Tibial nerve (tissue), 4 donors: ENCODE measurements around the gene RPUSD1. TPM values are rescaled to one million over a fixed set of nuclear protein-coding genes. Genes with fewer than 3 reads are reported as not detected.

Experiments used
- DNase-seq, 2 donors: peaks; one replicate each; pipeline ENCODE4 v3.0.0-alpha.2; 2019; ENCODE audit warnings: low spot score in 2 of 2
- H3K27ac ChIP-seq, 4 donors: fragments of 200-600 bp; sonication (generic) in 3 of 4; one replicate each; pipeline ENCODE4 v1.5.1; 2017 to 2019; ENCODE audit warnings: mild to moderate bottlenecking in 1 of 4
- H3K27me3 ChIP-seq, 2 donors: fragments of 200-600 bp; sonication (generic) in 1 of 2; one replicate each; pipeline versions ENCODE4 v1.5.1 to v1.6.0; 2017 to 2019
- H3K36me3 ChIP-seq, 3 donors: fragments of 200-600 bp; sonication (generic); one replicate each; pipeline ENCODE4 v1.5.1; 2018 to 2019
- H3K4me1 ChIP-seq, 4 donors: fragments of 200-600 bp; sonication (generic) in 3 of 4; one replicate each; pipeline ENCODE4 v1.5.1; 2017 to 2019
- H3K4me3 ChIP-seq, 4 donors: fragments of 200-600 bp; sonication (generic) in 3 of 4; one replicate each; pipeline ENCODE4 v1.5.1; 2017 to 2019; ENCODE audit warnings: mild to moderate bottlenecking in 1 of 4, moderate library complexity in 1 of 4
- H3K9me3 ChIP-seq, 4 donors: fragments of 200-600 bp; sonication (generic) in 3 of 4; one replicate each; pipeline ENCODE4 v1.5.1; 2017 to 2019
- EP300 ChIP-seq, 2 donors: sonication (generic); formaldehyde crosslinking; IDR thresholded peaks; one replicate each; pipeline ENCODE4 v1.6.1; 2017; ENCODE audit warnings: antibody characterized with exemption in 2 of 2, mild to moderate bottlenecking in 1 of 2
- POLR2A ChIP-seq, 2 donors: fragments of 450-650 bp; IDR thresholded peaks; one replicate each; pipeline ENCODE4 v1.6.1; 2017; ENCODE audit warnings: antibody characterized with exemption in 2 of 2, mild to moderate bottlenecking in 2 of 2, moderate library complexity in 2 of 2
- WGBS, 2 donors: methylation state at CpG; one replicate each; pipeline ENCODE4 v1.1.5; 2018; 5-methylcytosine and 5-hydroxymethylcytosine counted together
- total RNA-seq, 4 donors: library from RNA; depleted of rRNA; stranded (reverse); fragments of >200 nt; gene quantifications; one replicate each; pipeline ENCODE4 v1.1.0, GENCODE V29; 2016
- TF ChIP-seq, protein P1 (sequence below), 5 experiments: fragments of 200-600 bp in 3 of 5; fragments of 450-650 bp in 2 of 5; sonication (generic) in 3 of 5; IDR thresholded peaks; one replicate each; pipeline ENCODE4 v1.5.1; 2016 to 2019; ENCODE audit warnings: antibody characterized with exemption in 5 of 5, mild to moderate bottlenecking in 3 of 5, moderate library complexity in 2 of 5

Gene RPUSD1
- total RNA-seq, 4 donors from 2014 or later = 8.5 to 18.3 (median 12.5) TPM

DNA sequence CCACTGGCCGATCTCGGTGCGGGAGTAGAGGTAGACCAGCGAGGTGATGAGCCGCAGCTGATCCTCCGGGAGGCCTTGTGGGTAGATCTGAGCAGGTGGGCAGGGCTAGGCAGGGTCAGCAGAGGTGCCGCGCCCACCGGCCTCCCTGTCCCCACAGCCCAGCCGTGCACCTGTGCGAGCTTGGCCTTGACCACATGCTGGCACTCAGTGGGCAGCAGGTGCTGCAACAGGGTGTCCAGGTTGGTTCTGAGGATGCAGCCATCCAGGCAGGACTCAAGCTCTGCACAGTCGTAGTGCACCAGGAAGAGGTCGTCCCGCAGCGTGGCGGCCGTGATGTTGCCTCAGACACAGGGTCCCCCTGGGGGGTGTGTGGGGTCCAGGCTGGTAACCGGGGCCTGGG is 15.2 kb downstream of the RPUSD1 start:
- 87 to 88% methylated on average over 18 of the region's 18 CpGs for WGBS, 2 donors
- peaks cover 0 to 54% of the 10 kb centered on the region in 2 donors for H3K27me3 ChIP-seq
- TF ChIP-seq, protein P1, sequence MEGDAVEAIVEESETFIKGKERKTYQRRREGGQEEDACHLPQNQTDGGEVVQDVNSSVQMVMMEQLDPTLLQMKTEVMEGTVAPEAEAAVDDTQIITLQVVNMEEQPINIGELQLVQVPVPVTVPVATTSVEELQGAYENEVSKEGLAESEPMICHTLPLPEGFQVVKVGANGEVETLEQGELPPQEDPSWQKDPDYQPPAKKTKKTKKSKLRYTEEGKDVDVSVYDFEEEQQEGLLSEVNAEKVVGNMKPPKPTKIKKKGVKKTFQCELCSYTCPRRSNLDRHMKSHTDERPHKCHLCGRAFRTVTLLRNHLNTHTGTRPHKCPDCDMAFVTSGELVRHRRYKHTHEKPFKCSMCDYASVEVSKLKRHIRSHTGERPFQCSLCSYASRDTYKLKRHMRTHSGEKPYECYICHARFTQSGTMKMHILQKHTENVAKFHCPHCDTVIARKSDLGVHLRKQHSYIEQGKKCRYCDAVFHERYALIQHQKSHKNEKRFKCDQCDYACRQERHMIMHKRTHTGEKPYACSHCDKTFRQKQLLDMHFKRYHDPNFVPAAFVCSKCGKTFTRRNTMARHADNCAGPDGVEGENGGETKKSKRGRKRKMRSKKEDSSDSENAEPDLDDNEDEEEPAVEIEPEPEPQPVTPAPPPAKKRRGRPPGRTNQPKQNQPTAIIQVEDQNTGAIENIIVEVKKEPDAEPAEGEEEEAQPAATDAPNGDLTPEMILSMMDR (IDR thresholded peaks at IDR 0.05) = no peak
- H3K27ac ChIP-seq = no peak overlapping the region
- no peak for DNase-seq
- H3K36me3 ChIP-seq = no peaks in the 10 kb centered on the region
- no peaks in the 10 kb centered on the region for H3K4me1 ChIP-seq
- no peaks in the 10 kb centered on the region for H3K9me3 ChIP-seq
- H3K4me3 ChIP-seq = no peak overlapping the region

- 90% methylated on average over 2 of the region's 13 CpGs; no CpG with 5 or more reads in 1 of the 2 donors for WGBS, 2 donors
- H3K4me1 ChIP-seq = no peaks in the 10 kb centered on the region
- no peak overlapping the region for H3K4me3 ChIP-seq
- H3K36me3 ChIP-seq = no peaks in the 10 kb centered on the region
- H3K27me3 ChIP-seq = peaks cover 0 to 31% of the 10 kb centered on the region in 2 donors
- no peak for TF ChIP-seq EP300 (IDR thresholded peaks at IDR 0.05)
- TF ChIP-seq, protein P1 (IDR thresholded peaks at IDR 0.05) = no peak
- no peak for DNase-seq
- H3K9me3 ChIP-seq = no peaks in the 10 kb centered on the region
- H3K27ac ChIP-seq = no peak overlapping the region
These were observed 17.8 kb downstream of the RPUSD1 start for GRCh38 chr16:770411-770810.

GRCh38 chr16:769934-770333 is 18.2 kb downstream of the RPUSD1 start:
- Histone ChIP-seq H3K27me3 (peaks cover 0 to 27% of the 10 kb centered on the region in 2 donors), H3K36me3 (no peaks in the 10 kb centered on the region), H3K27ac (no peak overlapping the region), H3K9me3 (no peaks in the 10 kb centered on the region), H3K4me1 (no peaks in the 10 kb centered on the region), H3K4me3 (no peak overlapping the region)
- no peak for DNase-seq
- WGBS, 2 donors = 69 to 72% methylated on average over 9 to 15 of the region's 19 CpGs
- TF ChIP-seq, protein P1 (IDR thresholded peaks at IDR 0.05) = no peak
- TF ChIP-seq EP300 (IDR thresholded peaks at IDR 0.05) (no peak), POLR2A (IDR thresholded peaks at IDR 0.05) (no peak)

- H3K36me3 ChIP-seq = no peaks in the 10 kb centered on the region
- 76 to 77% methylated on average over 9 to 12 of the region's 20 CpGs for WGBS, 2 donors
- no peak for TF ChIP-seq EP300 (IDR thresholded peaks at IDR 0.05)
- TF ChIP-seq POLR2A (IDR thresholded peaks at IDR 0.05) = no peak
- TF ChIP-seq, protein P1 (IDR thresholded peaks at IDR 0.05) = no peak
- H3K4me3 ChIP-seq = no peak overlapping the region
- no peak for DNase-seq
- no peaks in the 10 kb centered on the region for H3K4me1 ChIP-seq
- H3K9me3 ChIP-seq = no peaks in the 10 kb centered on the region
- no peak overlapping the region for H3K27ac ChIP-seq
- peaks cover 0 to 26% of the 10 kb centered on the region in 2 donors for H3K27me3 ChIP-seq
These were observed 18.9 kb downstream of the RPUSD1 start for GRCh38 chr16:769184-769784.

GRCh38 chr16:768428-768827 is 19.8 kb downstream of the RPUSD1 start:
- TF ChIP-seq, protein P1 (IDR thresholded peaks at IDR 0.05) = no peak
- TF ChIP-seq EP300 (IDR thresholded peaks at IDR 0.05) (no peak), POLR2A (IDR thresholded peaks at IDR 0.05) (no peak)
- H3K27ac ChIP-seq = no peak overlapping the region
- no peaks in the 10 kb centered on the region for H3K4me1 ChIP-seq
- DNase-seq = no peak
- peaks cover 0 to 22% of the 10 kb centered on the region in 2 donors for H3K27me3 ChIP-seq
- H3K4me3 ChIP-seq = no peak overlapping the region
- H3K36me3 ChIP-seq = no peaks in the 10 kb centered on the region
- 86% methylated on average over 8 of the region's 21 CpGs for WGBS, 2 donors
- no peaks in the 10 kb centered on the region for H3K9me3 ChIP-seq
